Small intestine (tissue), 7 donors: ENCODE measurements around the gene SEM1. TPM values are rescaled to one million over a fixed set of nuclear protein-coding genes. Genes with fewer than 3 reads are reported as not detected.
"Not testable (repeated sequence)": the region's sequence is repeated elsewhere in the genome, so short reads cannot be mapped to it uniquely, and the experiment has no call there.

Experiments used
- DNase-seq, 2 donors: peaks; one replicate each; pipeline versions ENCODE4 v3.0.0 to v3.0.0-alpha.2; 2013
- FAIRE-seq: peaks from 2 replicates; lab custom pipeline; 2012; peaks lifted over from hg19 to GRCh38; lab: Jason Lieb, UNC
- H3K27ac ChIP-seq, 3 donors: one replicate each; pipeline ENCODE4 v1.5.1; 2013; ENCODE audit warnings: low read length in 2 of 3, mild to moderate bottlenecking in 2 of 3, control low read depth in 1 of 3, inconsistent platforms in 1 of 3, low read depth in 1 of 3, moderate library complexity in 1 of 3
- H3K27me3 ChIP-seq, 3 donors: one replicate each; pipeline ENCODE4 v1.6.1; 2013; ENCODE audit warnings: low read length in 3 of 3, inconsistent platforms in 1 of 3; ENCODE audit not compliant: control insufficient read depth in 3 of 3, insufficient read depth in 3 of 3
- H3K36me3 ChIP-seq, 3 donors: one replicate each; pipeline ENCODE4 v1.6.1; 2013; ENCODE audit warnings: low read length in 3 of 3, inconsistent platforms in 1 of 3, low read depth in 1 of 3, mild to moderate bottlenecking in 1 of 3, moderate library complexity in 1 of 3; ENCODE audit not compliant: control insufficient read depth in 3 of 3, insufficient read depth in 2 of 3
- H3K4me1 ChIP-seq, 3 donors: one replicate each; pipeline ENCODE4 v1.6.1; 2013; ENCODE audit warnings: low read length in 2 of 3, inconsistent platforms in 1 of 3, low read depth in 1 of 3, mild to moderate bottlenecking in 1 of 3, moderate library complexity in 1 of 3; ENCODE audit not compliant: control insufficient read depth in 3 of 3, insufficient read depth in 2 of 3
- H3K4me3 ChIP-seq, 3 donors: one replicate each; pipeline ENCODE4 v1.5.1; 2013; ENCODE audit warnings: low read length in 3 of 3, control low read depth in 1 of 3, inconsistent platforms in 1 of 3, low read depth in 1 of 3, mild to moderate bottlenecking in 1 of 3, moderate library complexity in 1 of 3
- H3K9me3 ChIP-seq, 2 donors: one replicate each; pipeline ENCODE4 v1.6.1; 2013; ENCODE audit warnings: low read depth in 1 of 2, low read length in 1 of 2; ENCODE audit not compliant: control insufficient read depth in 2 of 2, insufficient read depth in 1 of 2
- WGBS, 3 donors: extraction: QIAGEN DNeasy Blood & Tissue Kit; methylation state at CpG; one replicate each; pipeline ENCODE4 v1.1.7; 2013; 5-methylcytosine and 5-hydroxymethylcytosine counted together
- polyA plus RNA-seq, 4 donors: library from polyadenylated mRNA; stranded (reverse) in 3 of 4; unstranded in 1 of 4; fragments of 200-250 nt in 3 of 4; fragments of 120-200 nt in 1 of 4; gene quantifications; one replicate each; pipeline versions ENCODE4 v1.2.1 to v1.2.3, GENCODE V29; 2013
- donor health status: healthy with polysubstance abuse.
- donor health status: control.
- donor health status: control.
- donor health status: Bipolar disorder and iron deficiency.
- donor health status: healthy.

The SEM1 gene
- polyA plus RNA-seq, 4 donors, result 84.6 to 174 (median 100) TPM

DNA sequence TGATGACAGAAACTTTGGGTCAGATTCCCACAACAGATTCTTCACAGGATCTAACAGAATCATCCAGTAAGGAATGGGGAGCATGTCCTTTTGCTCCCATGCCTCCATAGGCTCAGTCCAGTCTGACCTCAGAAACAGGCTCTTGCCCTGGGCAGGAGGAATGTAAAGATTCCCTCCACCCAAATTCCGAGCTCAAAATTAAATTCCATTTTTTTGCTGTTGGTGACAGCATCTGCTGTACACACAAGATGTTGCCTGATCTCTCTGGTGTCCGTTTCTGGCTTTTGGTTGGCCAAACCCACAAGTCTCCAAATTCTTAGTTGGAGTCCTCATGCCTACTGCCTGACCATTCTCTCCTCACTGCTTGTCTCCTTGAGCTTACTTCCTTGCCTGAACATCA lies 53.7 kb downstream of the SEM1 start:
- H3K36me3 ChIP-seq, result no peaks in the 10 kb centered on the region
- no peaks in the 10 kb centered on the region for H3K9me3 ChIP-seq
- H3K27me3 ChIP-seq, result no peaks in the 10 kb centered on the region
- no peak overlapping the region for H3K4me3 ChIP-seq
- 83 to 89% (median 86%) methylated on average over 2 of the region's 2 CpGs for WGBS, 3 donors
- no peaks in the 10 kb centered on the region for H3K4me1 ChIP-seq
- no peak overlapping the region for H3K27ac ChIP-seq
- no peak for FAIRE-seq
- no peak for DNase-seq

DNA sequence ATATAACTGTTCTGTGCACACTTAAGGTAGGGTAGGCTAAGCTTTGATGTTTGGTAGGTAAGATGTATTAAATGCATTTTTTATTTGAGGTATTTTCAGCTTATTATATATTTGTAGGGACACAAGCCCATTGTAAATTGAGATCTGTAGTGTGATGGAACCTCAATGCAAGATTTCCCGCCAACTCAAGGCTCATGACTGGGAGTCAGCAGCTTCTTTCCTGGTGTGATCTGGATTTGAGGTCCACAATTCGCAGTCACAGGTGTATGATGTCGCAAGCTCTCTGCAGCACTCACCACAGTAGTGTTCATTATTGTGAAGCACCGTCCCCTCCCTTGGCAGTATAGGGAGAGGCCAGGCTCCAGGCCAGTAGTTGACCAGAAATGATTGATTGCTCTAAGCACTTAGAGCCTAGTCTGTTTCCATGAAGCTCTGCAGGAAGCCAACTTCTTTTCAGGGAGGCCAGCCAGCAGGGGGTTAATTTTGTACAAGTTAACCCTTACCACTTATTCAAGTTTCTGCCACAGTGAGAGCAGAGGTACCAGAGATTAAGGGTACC lies 54.9 kb downstream of the SEM1 start:
- WGBS, 3 donors, result 89 to 94% (median 91%) methylated on average over 4 of the region's 4 CpGs
- Histone ChIP-seq H3K27me3 (no peaks in the 10 kb centered on the region), H3K4me3 (no peak overlapping the region), H3K9me3 (no peaks in the 10 kb centered on the region), H3K27ac (no peak overlapping the region), H3K4me1 (no peaks in the 10 kb centered on the region), H3K36me3 (no peaks in the 10 kb centered on the region)
- FAIRE-seq (no peak), DNase-seq (no peak)

DNA sequence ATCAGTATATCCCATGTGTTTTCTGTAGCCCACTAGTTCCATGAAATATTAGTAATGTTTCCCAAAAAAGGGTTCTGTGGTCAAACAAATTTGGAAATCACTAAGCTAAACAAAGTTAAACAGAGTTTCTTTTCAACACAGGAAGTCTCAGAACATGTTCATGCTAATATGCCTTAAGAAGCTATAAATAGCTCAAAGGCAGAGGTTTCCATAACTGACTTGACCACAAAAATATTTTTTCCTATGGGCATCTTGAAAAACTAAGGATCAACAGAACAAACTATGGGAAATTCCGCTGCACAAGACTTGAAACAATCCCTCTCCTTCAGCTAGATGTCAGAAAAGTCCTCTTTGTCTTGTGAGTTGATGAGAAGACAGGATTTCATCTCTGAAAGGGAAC lies 59.7 kb downstream of the SEM1 start:
- Histone ChIP-seq H3K9me3 (no peaks in the 10 kb centered on the region), H3K36me3 (no peaks in the 10 kb centered on the region), H3K27ac (no peak overlapping the region), H3K4me1 (no peaks in the 10 kb centered on the region), H3K27me3 (no peaks in the 10 kb centered on the region), H3K4me3 (no peak overlapping the region)
- WGBS, 3 donors, result 80 to 95% (median 87%) methylated on average over 1 of the region's 1 CpG
- FAIRE-seq (no peak), DNase-seq (no peak)

DNA sequence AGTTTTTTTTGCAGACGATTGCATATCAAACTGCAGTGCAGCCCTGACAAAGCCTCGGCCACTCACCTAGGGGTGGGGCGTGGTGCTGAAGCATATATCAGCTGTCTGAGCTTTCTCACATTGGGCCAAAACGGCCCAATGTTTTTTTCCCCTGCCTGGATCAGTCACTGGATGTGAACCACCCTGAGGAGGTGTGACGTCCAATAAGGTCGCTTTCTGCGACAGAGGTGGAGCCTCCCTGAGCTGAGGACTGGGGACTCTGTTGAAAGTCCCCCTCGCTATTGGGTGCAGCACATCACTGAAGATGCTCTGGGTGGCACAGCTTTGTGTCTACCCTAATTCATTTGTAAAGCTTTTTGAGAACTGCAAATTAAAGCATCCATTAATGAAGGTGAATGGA lies 60.9 kb downstream of the SEM1 start:
- 82 to 85% (median 84%) methylated on average over 8 of the region's 8 CpGs for WGBS, 3 donors
- Histone ChIP-seq H3K27me3 (no peaks in the 10 kb centered on the region), H3K4me1 (no peaks in the 10 kb centered on the region), H3K9me3 (no peaks in the 10 kb centered on the region), H3K4me3 (no peak overlapping the region), H3K27ac (no peak overlapping the region), H3K36me3 (no peaks in the 10 kb centered on the region)
- FAIRE-seq (no peak), DNase-seq (no peak)

DNA sequence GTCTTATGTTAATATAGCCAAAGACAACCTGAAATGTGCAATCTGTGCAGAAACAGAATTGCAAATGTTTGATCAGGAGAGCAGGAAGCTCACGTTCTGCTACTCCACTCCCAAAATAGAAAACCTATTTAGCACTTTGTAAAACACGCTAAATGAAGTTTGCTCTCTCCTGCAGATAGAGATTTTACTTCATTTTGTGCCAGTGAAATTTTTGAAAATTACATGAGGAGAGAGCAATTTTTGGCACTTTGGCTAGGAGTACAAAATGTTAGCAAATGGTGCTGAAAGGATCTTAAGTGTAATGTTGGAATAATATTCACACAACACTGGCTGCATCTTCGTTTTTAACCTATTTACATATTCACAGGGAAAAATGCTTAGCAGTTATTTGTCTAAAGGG lies 61.9 kb downstream of the SEM1 start:
- no peak for DNase-seq
- no peaks in the 10 kb centered on the region for H3K4me1 ChIP-seq
- 62 to 72% (median 72%) methylated on average over 3 of the region's 3 CpGs for WGBS, 3 donors
- FAIRE-seq, result no peak
- H3K4me3 ChIP-seq, result no peak overlapping the region
- H3K27me3 ChIP-seq, result no peaks in the 10 kb centered on the region
- H3K27ac ChIP-seq, result no peak overlapping the region
- no peaks in the 10 kb centered on the region for H3K36me3 ChIP-seq
- no peaks in the 10 kb centered on the region for H3K9me3 ChIP-seq

DNA sequence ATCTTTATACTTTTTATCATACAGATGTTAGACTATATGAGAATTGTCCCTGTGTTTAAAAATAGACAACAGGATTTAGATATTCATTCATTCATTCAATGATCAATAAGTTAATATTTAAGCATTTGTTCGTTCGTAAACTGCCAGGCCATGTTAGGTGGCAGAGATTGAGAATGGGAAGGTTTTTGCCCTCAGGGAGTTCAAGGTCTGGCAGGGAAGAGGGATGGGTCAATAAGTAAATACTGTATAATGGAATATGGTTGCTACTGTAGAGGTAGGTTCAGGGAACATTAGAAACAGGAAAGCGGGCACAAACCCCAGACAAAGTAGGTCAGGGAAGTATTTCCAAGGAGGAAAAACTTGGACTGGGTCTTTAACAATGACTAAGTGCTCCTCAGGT lies 64.6 kb downstream of the SEM1 start:
- Histone ChIP-seq H3K4me1 (no peaks in the 10 kb centered on the region), H3K4me3 (no peak overlapping the region), H3K9me3 (no peaks in the 10 kb centered on the region), H3K27me3 (no peaks in the 10 kb centered on the region), H3K36me3 (no peaks in the 10 kb centered on the region), H3K27ac (no peak overlapping the region)
- FAIRE-seq (no peak), DNase-seq (no peak)
- WGBS, 3 donors, result 85 to 92% (median 86%) methylated on average over 3 of the region's 3 CpGs

DNA sequence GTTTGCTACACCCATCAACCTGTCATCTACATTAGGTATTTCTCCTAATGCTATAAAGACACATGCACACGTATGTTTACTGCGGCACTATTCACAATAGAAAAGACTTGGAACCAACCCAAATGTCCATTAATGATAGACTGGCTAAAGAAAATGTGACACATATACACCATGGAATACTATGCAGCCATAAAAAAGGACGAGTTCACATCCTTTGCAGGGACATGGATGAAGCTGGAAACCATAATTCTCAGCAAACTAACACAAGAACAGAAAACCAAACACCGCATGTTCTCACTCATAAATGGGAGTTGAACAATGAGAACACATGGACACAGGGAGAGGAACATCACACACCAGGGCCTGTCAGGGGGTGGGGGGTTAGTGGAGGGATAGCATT lies 66.2 kb downstream of the SEM1 start:
- not testable (repeated sequence) for H3K27ac ChIP-seq, H3K9me3 ChIP-seq, H3K36me3 ChIP-seq, H3K4me1 ChIP-seq, DNase-seq, FAIRE-seq, H3K4me3 ChIP-seq, H3K27me3 ChIP-seq
- WGBS, 3 donors, result 91 to 94% (median 94%) methylated on average over 4 of the region's 4 CpGs

DNA sequence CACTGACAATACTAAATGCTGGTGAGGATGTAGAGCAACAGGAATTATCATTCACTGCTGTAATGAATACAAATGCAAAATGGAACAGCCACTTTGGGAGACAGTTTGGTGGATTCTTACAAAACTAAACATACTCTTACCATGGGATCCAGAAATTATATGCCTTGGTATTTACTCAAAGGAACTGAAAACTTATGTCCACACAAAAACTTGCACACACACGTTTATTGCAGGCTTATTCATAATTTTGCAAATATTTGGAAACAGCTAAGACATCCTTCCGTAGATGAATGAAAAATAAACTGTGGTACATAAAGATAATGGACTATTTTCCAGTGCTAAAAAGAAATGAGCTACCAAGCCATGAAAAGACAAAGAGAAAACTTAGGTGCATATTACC lies 69.6 kb downstream of the SEM1 start:
- 76 to 81% (median 78%) methylated on average over 2 of the region's 2 CpGs for WGBS, 3 donors
- Histone ChIP-seq H3K36me3 (no peaks in the 10 kb centered on the region), H3K4me1 (no peaks in the 10 kb centered on the region), H3K27ac (no peak overlapping the region), H3K27me3 (no peaks in the 10 kb centered on the region), H3K4me3 (no peak overlapping the region), H3K9me3 (no peaks in the 10 kb centered on the region)
- no peak for FAIRE-seq
- no peak for DNase-seq
